Glutamatergic neuron (in vitro differentiated cells): ENCODE measurements around the gene RPP40. TPM values are rescaled to one million over a fixed set of nuclear protein-coding genes. Genes with fewer than 3 reads are reported as not detected.

Experiments
- total RNA-seq: library from RNA; stranded (reverse); fragmentation: NEBNext Ultra II Directional; extraction: Animal tissue kit (Norgen Biotek cat#: 25700); gene quantifications from one replicate; pipeline ENCODE4 v1.2.1, GENCODE V29; 2021; ENCODE audit not compliant: unreplicated experiment

The RPP40 gene
- total RNA-seq, 1 donor from 2014 or later = 6.9 TPM

Other genes with a start within 250 kb of the RPP40 start
- 63.3 TPM for gene CDYL, start 227.6 kb downstream of the RPP40 start, total RNA-seq
- not detected for gene PPP1R3G, start 81.3 kb upstream of the RPP40 start, total RNA-seq